Omental fat pad (tissue), 4 donors: Measurements from ENCODE around the gene TMX3. TPM values are rescaled to one million over a fixed set of nuclear protein-coding genes. Genes with fewer than 3 reads are reported as not detected.

Experiments used
- ATAC-seq: fragments of 150-250 bp; one replicate; pipeline ENCODE4 v1.9.1; 2016; ENCODE audit warnings: mild to moderate bottlenecking, moderate library complexity; ENCODE audit not compliant: low FRiP score
- DNase-seq: peaks from one replicate; pipeline ENCODE4 v3.0.0-alpha.2; 2019; ENCODE audit warnings: low spot score
- total RNA-seq, 4 donors: library from RNA; depleted of rRNA; stranded (reverse); fragments of >200 nt; gene quantifications; one replicate each; pipeline ENCODE4 v1.1.0, GENCODE V29; 2016
- TF ChIP-seq, protein P1 (sequence below), 3 donors: fragments of 450-650 bp; IDR thresholded peaks; one replicate each; pipeline ENCODE4 v1.5.1; 2016 to 2017; ENCODE audit warnings: antibody characterized with exemption in 3 of 3, mild to moderate bottlenecking in 3 of 3, moderate library complexity in 2 of 3

Gene TMX3
- total RNA-seq, 4 donors from 2014 or later = 44.5 to 61.7 (median 46.6) TPM

DNA sequence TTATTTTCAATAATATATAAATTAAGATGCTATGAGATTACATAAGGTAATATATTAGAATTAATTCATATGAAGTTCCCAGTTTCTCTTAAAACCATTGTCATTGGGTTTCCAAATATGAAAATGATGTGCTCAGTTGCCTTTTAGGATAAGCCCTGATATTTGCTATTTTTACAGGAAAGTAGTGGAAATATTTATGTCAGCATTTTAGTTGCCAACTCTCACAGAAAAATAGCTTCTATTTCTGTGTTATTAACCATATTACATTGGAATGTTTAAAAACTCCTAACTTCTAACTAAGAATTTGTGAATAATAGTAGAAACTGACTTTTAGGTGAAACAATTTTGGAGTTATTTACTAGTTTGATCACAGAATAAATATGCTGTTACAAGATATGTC is 74.0 kb downstream of the TMX3 start:
- TF ChIP-seq, protein P1, sequence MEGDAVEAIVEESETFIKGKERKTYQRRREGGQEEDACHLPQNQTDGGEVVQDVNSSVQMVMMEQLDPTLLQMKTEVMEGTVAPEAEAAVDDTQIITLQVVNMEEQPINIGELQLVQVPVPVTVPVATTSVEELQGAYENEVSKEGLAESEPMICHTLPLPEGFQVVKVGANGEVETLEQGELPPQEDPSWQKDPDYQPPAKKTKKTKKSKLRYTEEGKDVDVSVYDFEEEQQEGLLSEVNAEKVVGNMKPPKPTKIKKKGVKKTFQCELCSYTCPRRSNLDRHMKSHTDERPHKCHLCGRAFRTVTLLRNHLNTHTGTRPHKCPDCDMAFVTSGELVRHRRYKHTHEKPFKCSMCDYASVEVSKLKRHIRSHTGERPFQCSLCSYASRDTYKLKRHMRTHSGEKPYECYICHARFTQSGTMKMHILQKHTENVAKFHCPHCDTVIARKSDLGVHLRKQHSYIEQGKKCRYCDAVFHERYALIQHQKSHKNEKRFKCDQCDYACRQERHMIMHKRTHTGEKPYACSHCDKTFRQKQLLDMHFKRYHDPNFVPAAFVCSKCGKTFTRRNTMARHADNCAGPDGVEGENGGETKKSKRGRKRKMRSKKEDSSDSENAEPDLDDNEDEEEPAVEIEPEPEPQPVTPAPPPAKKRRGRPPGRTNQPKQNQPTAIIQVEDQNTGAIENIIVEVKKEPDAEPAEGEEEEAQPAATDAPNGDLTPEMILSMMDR (IDR thresholded peaks at IDR 0.05) = no peak
- DNase-seq = no peak
- no peak for ATAC-seq

DNA sequence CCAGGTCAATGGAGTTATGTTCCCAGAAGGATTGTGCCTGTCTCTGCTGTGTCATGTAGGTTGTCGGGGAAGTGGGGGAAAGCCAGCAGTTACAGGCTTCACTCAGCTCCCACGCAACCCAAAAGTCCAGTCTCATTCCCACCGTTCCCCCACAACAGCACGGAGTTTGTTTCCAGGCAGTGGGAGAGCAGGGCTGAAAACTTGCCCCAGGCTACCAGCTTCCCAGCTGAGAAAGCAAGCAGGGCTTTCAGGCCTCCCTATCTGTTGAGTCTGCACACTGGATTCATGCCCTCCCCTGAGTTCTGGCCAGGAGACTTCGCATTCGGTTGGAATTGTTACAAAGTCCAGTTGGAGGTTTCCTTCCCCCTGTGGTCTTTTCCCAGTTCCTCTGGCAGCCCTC is 76.3 kb downstream of the TMX3 start:
- DNase-seq (no peak), ATAC-seq (no peak)
- TF ChIP-seq, protein P1 (IDR thresholded peaks at IDR 0.05) = no peak

DNA sequence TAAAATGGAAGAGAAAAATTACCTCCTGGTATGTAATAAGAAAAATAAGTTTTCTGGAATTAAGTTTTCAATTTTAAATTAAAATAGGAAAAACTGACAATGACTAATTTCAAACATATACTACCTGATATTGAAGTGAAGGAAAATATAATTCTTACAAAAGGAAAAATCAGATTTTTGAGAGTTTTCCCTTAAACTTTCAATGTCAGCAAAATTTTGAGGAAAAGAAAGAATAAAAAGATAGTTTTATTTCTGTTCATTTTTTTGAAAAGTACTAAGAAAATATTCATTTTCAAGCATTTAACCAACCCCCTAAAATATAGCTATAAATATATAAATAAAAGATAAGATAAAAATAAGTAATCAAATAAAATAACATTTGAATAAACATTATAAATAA is 87.1 kb downstream of the TMX3 start:
- ATAC-seq (no peak), DNase-seq (no peak)
- TF ChIP-seq, protein P1 (IDR thresholded peaks at IDR 0.05) = no peak

Other genes with a start within 250 kb of the TMX3 start
- gene CCDC102B, start 83.0 kb upstream of the TMX3 start, total RNA-seq = 10 to 100 TPM in 2 of 4 donors, 1 to 10 TPM in 2; 6.7 to 15.3 (median 11.8) TPM